HepG2 (cell line): ENCODE data around the gene CNNM2. TPM values are rescaled to one million over a fixed set of nuclear protein-coding genes. Genes with fewer than 3 reads are reported as not detected.
A peak's percentile ranks its signal among the peaks of the same experiment; 100 is the strongest.

Experiments used
- EZH2 ChIP-seq: conservative IDR thresholded peaks from 2 replicates; pipeline ENCODE4 v1.6.1; 2012; ENCODE audit warnings: mild to moderate bottlenecking, low read depth, low read length, moderate library complexity
- MZF1 ChIP-seq: sonication (generic); formaldehyde crosslinking; IDR thresholded peaks from 2 replicates; pipeline ENCODE4 v1.8.1; 2023; ENCODE audit warnings: mild to moderate bottlenecking, missing genetic modification reagents, borderline replicate concordance
- NCOR1 ChIP-seq: fragments of 200-600 bp; sonication (generic); IDR thresholded peaks from 2 replicates; pipeline ENCODE4 v1.7.0; 2017; ENCODE audit warnings: antibody characterized with exemption, low read length, borderline replicate concordance
- NONO ChIP-seq, 2 experiments: fragments of 450-650 bp in 1 of 2; sonication (generic) in 1 of 2; formaldehyde crosslinking in 1 of 2; IDR thresholded peaks in 1 of 2; conservative IDR thresholded peaks in 1 of 2; 2 replicates each; pipeline versions ENCODE4 v1.6.1 to v1.8.0; 2017 to 2022; ENCODE audit warnings: mild to moderate bottlenecking in 1 of 2, missing genetic modification reagents in 1 of 2, moderate library complexity in 1 of 2
- NR1H2 ChIP-seq: sonication (generic); formaldehyde crosslinking; IDR thresholded peaks from 2 replicates; pipeline ENCODE4 v1.8.1; 2022; ENCODE audit warnings: low read depth, missing genetic modification reagents, borderline replicate concordance
- PRPF4 ChIP-seq: fragments of 200-400 bp; formaldehyde crosslinking; IDR thresholded peaks from 2 replicates; pipeline ENCODE4 v1.6.1; 2016; ENCODE audit warnings: low read length, low read depth; ENCODE audit not compliant: poor library complexity, severe bottlenecking
- SMAD1 ChIP-seq: sonication (generic); formaldehyde crosslinking; IDR thresholded peaks from 2 replicates; pipeline ENCODE4 v1.4.0; 2020; ENCODE audit warnings: missing genetic modification reagents, low read depth, mild to moderate bottlenecking, borderline replicate concordance
- SNAI1 ChIP-seq: sonication (generic); formaldehyde crosslinking; IDR thresholded peaks from 2 replicates; pipeline ENCODE4 v1.5.0; 2020; ENCODE audit warnings: mild to moderate bottlenecking, missing genetic modification reagents, borderline replicate concordance
- SOX6 ChIP-seq, 2 experiments: fragments of 450-650 bp in 1 of 2; sonication (generic) in 1 of 2; formaldehyde crosslinking in 1 of 2; IDR thresholded peaks; 2 replicates each; pipeline versions ENCODE4 v1.4.0 to v1.6.1; 2017 to 2020; ENCODE audit warnings: antibody characterized with exemption in 1 of 2, mild to moderate bottlenecking in 1 of 2, missing genetic modification reagents in 1 of 2
- SSRP1 ChIP-seq: IDR thresholded peaks from 2 replicates; pipeline ENCODE4 v1.6.1; 2016; ENCODE audit warnings: control low read depth
- ZFP90 ChIP-seq: sonication (generic); formaldehyde crosslinking; IDR thresholded peaks from 2 replicates; pipeline ENCODE4 v1.8.0; 2022; ENCODE audit warnings: missing genetic modification reagents, mild to moderate bottlenecking, inconsistent platforms, borderline replicate concordance
- ZNF556 ChIP-seq: sonication (generic); formaldehyde crosslinking; IDR thresholded peaks from 2 replicates; pipeline ENCODE4 v1.4.0; 2020; ENCODE audit warnings: mild to moderate bottlenecking, missing genetic modification reagents, borderline replicate concordance
- ZNF644 ChIP-seq: IDR thresholded peaks from 2 replicates; pipeline ENCODE4 v1.6.1; 2016; ENCODE audit warnings: low read depth
- ZSCAN12 ChIP-seq: sonication (generic); formaldehyde crosslinking; IDR thresholded peaks from 2 replicates; pipeline ENCODE4 v1.9.0; 2021; ENCODE audit warnings: mild to moderate bottlenecking, missing genetic modification reagents
- polyA plus RNA-seq, 8 experiments: library from polyadenylated mRNA; depleted of rRNA in 3 of 8; stranded (reverse) in 7 of 8; unstranded in 1 of 8; fragments of >200 nt; fragmentation: Illumina TruSeq in 4 of 8; extraction: Trizol in 4 of 8; gene quantifications; 2 replicates each; pipeline versions ENCODE4 v1.2.1 to v1.2.3, GENCODE V29; 2011 to 2016; ENCODE audit warnings: low read depth in 4 of 8, missing spikeins in 1 of 8, mixed read lengths in 1 of 8; ENCODE audit not compliant: insufficient read depth in 1 of 8
- total RNA-seq, 5 experiments: library from RNA; depleted of rRNA; stranded (reverse); fragments of >200 nt; fragmentation: Illumina TruSeq; extraction: Trizol; gene quantifications; 2 replicates each; pipeline ENCODE4 v1.2.3, GENCODE V29; 2016; ENCODE audit warnings: low read depth in 1 of 5
- TF ChIP-seq, protein P1 (sequence below): sonication (generic); formaldehyde crosslinking; IDR thresholded peaks from 2 replicates; pipeline ENCODE4 v1.4.0; 2020; ENCODE audit warnings: missing genetic modification reagents, mild to moderate bottlenecking, borderline replicate concordance
- TF ChIP-seq, protein P2 (sequence below): sonication (generic); formaldehyde crosslinking; IDR thresholded peaks from 2 replicates; pipeline ENCODE4 v1.5.0; 2020; ENCODE audit warnings: mild to moderate bottlenecking, missing genetic modification reagents
- TF ChIP-seq, protein P3 (sequence below): sonication (generic); formaldehyde crosslinking; conservative IDR thresholded peaks from 2 replicates; pipeline ENCODE4 v1.8.1; 2023; ENCODE audit warnings: missing genetic modification reagents
- TF ChIP-seq, protein P4 (sequence below): IDR thresholded peaks from 2 replicates; pipeline ENCODE4 v1.6.1; 2016; ENCODE audit warnings: mild to moderate bottlenecking

Gene CNNM2
- total and polyA plus RNA-seq, 2 of the 13 experiments (the other 11 are each of a cell fraction or from before 2014, with no cell fraction given), result 7.1 to 9.0 TPM

DNA sequence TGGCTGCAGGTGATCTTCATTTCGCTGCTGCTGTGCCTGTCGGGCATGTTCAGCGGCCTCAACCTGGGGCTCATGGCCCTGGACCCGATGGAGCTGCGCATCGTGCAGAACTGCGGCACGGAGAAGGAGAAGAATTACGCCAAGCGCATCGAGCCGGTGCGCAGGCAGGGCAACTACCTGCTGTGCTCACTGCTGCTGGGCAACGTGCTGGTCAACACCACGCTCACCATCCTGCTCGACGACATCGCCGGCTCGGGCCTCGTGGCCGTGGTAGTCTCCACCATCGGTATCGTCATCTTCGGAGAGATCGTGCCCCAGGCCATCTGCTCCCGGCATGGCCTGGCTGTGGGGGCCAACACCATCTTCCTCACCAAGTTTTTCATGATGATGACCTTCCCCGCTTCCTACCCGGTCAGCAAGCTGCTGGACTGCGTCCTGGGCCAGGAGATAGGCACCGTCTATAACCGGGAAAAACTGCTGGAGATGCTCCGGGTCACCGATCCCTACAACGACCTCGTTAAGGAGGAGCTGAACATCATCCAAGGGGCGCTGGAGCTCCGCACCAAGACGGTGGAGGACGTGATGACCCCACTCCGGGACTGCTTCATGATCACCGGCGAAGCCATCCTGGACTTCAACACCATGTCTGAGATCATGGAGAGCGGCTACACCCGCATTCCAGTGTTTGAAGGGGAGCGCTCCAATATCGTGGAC, 1.3 kb downstream of the CNNM2 start (continued):
- TF ChIP-seq, protein P1, sequence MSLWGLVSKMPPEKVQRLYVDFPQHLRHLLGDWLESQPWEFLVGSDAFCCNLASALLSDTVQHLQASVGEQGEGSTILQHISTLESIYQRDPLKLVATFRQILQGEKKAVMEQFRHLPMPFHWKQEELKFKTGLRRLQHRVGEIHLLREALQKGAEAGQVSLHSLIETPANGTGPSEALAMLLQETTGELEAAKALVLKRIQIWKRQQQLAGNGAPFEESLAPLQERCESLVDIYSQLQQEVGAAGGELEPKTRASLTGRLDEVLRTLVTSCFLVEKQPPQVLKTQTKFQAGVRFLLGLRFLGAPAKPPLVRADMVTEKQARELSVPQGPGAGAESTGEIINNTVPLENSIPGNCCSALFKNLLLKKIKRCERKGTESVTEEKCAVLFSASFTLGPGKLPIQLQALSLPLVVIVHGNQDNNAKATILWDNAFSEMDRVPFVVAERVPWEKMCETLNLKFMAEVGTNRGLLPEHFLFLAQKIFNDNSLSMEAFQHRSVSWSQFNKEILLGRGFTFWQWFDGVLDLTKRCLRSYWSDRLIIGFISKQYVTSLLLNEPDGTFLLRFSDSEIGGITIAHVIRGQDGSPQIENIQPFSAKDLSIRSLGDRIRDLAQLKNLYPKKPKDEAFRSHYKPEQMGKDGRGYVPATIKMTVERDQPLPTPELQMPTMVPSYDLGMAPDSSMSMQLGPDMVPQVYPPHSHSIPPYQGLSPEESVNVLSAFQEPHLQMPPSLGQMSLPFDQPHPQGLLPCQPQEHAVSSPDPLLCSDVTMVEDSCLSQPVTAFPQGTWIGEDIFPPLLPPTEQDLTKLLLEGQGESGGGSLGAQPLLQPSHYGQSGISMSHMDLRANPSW (CRISPR knock-in tag), result no peak
- TF ChIP-seq ZNF644 (CRISPR knock-in tag), result no peak
- TF ChIP-seq ZSCAN12 (CRISPR knock-in tag), result no peak
- no peak for TF ChIP-seq NONO (IDR thresholded peaks at IDR 0.05)
- no peak for TF ChIP-seq NONO (CRISPR knock-in tag; conservative IDR thresholded peaks at IDR 0.05)
- no peak for TF ChIP-seq SOX6 (IDR thresholded peaks at IDR 0.05)
- TF ChIP-seq SOX6 (CRISPR knock-in tag; IDR thresholded peaks at IDR 0.05), result no peak; the same call in 1 of the 2 replicates
- TF ChIP-seq MZF1 (CRISPR knock-in tag), result no peak
- no peak for TF ChIP-seq NCOR1
- TF ChIP-seq SNAI1 (CRISPR knock-in tag), result no peak
- no peak for TF ChIP-seq ZNF556 (CRISPR knock-in tag)
- TF ChIP-seq PRPF4, result no peak
- TF ChIP-seq SSRP1 (CRISPR knock-in tag), result no peak
- peak; percentile 70; the same call in 1 of the 2 replicates for TF ChIP-seq NR1H2 (CRISPR knock-in tag)
- TF ChIP-seq, protein P2, sequence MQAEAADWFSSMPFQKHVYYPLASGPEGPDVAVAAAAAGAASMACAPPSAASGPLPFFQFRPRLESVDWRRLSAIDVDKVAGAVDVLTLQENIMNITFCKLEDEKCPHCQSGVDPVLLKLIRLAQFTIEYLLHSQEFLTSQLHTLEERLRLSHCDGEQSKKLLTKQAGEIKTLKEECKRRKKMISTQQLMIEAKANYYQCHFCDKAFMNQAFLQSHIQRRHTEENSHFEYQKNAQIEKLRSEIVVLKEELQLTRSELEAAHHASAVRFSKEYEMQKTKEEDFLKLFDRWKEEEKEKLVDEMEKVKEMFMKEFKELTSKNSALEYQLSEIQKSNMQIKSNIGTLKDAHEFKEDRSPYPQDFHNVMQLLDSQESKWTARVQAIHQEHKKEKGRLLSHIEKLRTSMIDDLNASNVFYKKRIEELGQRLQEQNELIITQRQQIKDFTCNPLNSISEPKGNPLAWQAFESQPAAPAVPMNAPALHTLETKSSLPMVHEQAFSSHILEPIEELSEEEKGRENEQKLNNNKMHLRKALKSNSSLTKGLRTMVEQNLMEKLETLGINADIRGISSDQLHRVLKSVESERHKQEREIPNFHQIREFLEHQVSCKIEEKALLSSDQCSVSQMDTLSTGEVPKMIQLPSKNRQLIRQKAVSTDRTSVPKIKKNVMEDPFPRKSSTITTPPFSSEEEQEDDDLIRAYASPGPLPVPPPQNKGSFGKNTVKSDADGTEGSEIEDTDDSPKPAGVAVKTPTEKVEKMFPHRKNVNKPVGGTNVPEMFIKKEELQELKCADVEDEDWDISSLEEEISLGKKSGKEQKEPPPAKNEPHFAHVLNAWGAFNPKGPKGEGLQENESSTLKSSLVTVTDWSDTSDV, result peak; percentile 85; the same call in 1 of the 2 replicates
- TF ChIP-seq ZFP90 (CRISPR knock-in tag), result no peak
- TF ChIP-seq EZH2, result no peak
- no peak for TF ChIP-seq SMAD1 (CRISPR knock-in tag)
- TF ChIP-seq, protein P3, sequence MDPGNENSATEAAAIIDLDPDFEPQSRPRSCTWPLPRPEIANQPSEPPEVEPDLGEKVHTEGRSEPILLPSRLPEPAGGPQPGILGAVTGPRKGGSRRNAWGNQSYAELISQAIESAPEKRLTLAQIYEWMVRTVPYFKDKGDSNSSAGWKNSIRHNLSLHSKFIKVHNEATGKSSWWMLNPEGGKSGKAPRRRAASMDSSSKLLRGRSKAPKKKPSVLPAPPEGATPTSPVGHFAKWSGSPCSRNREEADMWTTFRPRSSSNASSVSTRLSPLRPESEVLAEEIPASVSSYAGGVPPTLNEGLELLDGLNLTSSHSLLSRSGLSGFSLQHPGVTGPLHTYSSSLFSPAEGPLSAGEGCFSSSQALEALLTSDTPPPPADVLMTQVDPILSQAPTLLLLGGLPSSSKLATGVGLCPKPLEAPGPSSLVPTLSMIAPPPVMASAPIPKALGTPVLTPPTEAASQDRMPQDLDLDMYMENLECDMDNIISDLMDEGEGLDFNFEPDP (CRISPR knock-in tag), result no peak
- TF ChIP-seq, protein P4, sequence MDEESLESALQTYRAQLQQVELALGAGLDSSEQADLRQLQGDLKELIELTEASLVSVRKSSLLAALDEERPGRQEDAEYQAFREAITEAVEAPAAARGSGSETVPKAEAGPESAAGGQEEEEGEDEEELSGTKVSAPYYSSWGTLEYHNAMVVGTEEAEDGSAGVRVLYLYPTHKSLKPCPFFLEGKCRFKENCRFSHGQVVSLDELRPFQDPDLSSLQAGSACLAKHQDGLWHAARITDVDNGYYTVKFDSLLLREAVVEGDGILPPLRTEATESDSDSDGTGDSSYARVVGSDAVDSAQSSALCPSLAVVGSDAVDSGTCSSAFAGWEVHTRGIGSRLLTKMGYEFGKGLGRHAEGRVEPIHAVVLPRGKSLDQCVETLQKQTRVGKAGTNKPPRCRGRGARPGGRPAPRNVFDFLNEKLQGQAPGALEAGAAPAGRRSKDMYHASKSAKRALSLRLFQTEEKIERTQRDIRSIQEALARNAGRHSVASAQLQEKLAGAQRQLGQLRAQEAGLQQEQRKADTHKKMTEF (CRISPR knock-in tag), result 0 out of 2 replicates have a peak, but pooled peaks have one; percentile 36
